ENCODE results near the gene NOC2L.

DNA sequence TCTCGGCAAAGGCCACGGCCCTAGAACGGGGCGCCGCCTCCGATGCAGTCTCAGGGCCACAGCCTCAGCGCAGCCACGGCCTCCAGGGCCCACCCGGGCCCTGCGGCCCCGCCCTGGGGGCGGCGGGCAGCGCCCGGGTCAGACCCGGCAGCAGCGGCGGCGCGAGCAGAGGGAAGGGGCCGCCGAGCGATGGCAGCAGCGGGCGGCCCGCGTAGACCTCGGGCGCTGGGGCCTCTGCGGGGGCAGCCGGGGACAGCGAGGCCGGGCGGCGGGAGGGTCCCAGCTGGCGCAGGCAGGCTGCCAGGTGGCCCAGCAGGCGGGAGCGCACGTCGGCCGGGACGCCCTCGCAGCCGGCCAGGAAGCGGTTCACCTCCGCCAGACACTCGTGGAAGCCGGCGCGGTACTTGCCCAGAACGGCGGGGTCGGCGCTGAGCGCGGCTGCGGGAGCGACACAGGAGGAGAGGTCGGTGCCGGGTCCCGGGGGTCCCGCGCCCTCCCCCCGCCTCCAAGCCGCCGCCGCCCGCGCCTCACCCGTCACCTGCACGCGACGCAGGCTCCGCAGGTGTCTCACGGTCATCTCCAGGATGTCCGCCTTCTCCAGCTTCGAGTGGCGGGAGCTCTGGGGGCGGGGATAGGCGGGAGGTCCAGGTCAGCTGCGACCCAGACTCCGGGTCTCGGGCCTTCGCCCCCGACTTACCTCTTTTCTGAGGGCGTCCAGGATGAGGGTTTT lies 40.1 kb upstream of the NOC2L start:
- TF ChIP-seq CTCF (IDR thresholded peaks at IDR 0.05) (peak in 1 of 6 experiments; percentile 9), POLR2A (IDR thresholded peaks at IDR 0.05) (no peak)

Data from thyroid gland (tissue), 4 donors.